Liver (tissue), 9 donors: ENCODE results near the gene ENPP1. TPM values are rescaled to one million over a fixed set of nuclear protein-coding genes. Genes with fewer than 3 reads are reported as not detected.

Source experiments
- DNase-seq: peaks from one replicate; pipeline ENCODE4 v3.0.0-alpha.2; 2017; ENCODE audit warnings: low spot score
- H3K27ac ChIP-seq, 2 donors: one replicate each; pipeline ENCODE4 v1.7.0; 2013; ENCODE audit warnings: inconsistent platforms in 2 of 2, low read length in 2 of 2, control low read depth in 1 of 2, low read depth in 1 of 2, mild to moderate bottlenecking in 1 of 2
- H3K27me3 ChIP-seq, 4 donors: one replicate each; pipeline versions ENCODE4 v1.6.1 to v1.7.0; 2013; ENCODE audit warnings: low read length in 3 of 4, inconsistent platforms in 1 of 4, mild to moderate bottlenecking in 1 of 4, moderate library complexity in 1 of 4; ENCODE audit not compliant: control insufficient read depth in 4 of 4, insufficient read depth in 4 of 4
- H3K36me3 ChIP-seq, 4 donors: one replicate each; pipeline versions ENCODE4 v1.6.1 to v1.7.0; 2013; ENCODE audit warnings: low read length in 3 of 4, mild to moderate bottlenecking in 3 of 4, low read depth in 1 of 4, moderate library complexity in 1 of 4; ENCODE audit not compliant: control insufficient read depth in 4 of 4, insufficient read depth in 3 of 4
- H3K4me1 ChIP-seq, 4 donors: one replicate each; pipeline versions ENCODE4 v1.6.1 to v1.7.0; 2013; ENCODE audit warnings: low read length in 3 of 4, mild to moderate bottlenecking in 3 of 4, moderate library complexity in 1 of 4; ENCODE audit not compliant: control insufficient read depth in 4 of 4, insufficient read depth in 4 of 4
- H3K4me3 ChIP-seq, 3 donors: one replicate each; pipeline versions ENCODE4 v1.6.1 to v1.7.0; 2013; ENCODE audit warnings: low read length in 3 of 3, control low read depth in 1 of 3, low read depth in 1 of 3, mild to moderate bottlenecking in 1 of 3
- H3K9ac ChIP-seq, 2 donors: one replicate each; pipeline ENCODE4 v1.7.0; 2013; ENCODE audit warnings: low read length in 2 of 2, mild to moderate bottlenecking in 2 of 2, moderate library complexity in 2 of 2, control low read depth in 1 of 2, low read depth in 1 of 2
- H3K9me3 ChIP-seq, 4 donors: one replicate each; pipeline versions ENCODE4 v1.6.1 to v1.7.0; 2013; ENCODE audit warnings: low read length in 3 of 4; ENCODE audit not compliant: control insufficient read depth in 4 of 4
- ATF3 ChIP-seq: IDR thresholded peaks from 2 replicates; pipeline ENCODE4 v1.6.1; 2016; ENCODE audit warnings: antibody characterized with exemption
- CTCF ChIP-seq: fragments of 150-350 bp; IDR thresholded peaks from 2 replicates; pipeline ENCODE4 v1.5.1; 2017; ENCODE audit warnings: improper control_type of control experiment, low read depth, low read length; ENCODE audit not compliant: missing input control
- EGR1 ChIP-seq, 2 donors: IDR thresholded peaks; 2 replicates each; pipeline ENCODE4 v1.6.1; 2016 to 2018; ENCODE audit warnings: antibody characterized with exemption in 2 of 2, low read depth in 2 of 2
- FOXA1 ChIP-seq: IDR thresholded peaks from 2 replicates; pipeline ENCODE4 v1.6.1; 2016; ENCODE audit warnings: antibody characterized with exemption
- FOXA2 ChIP-seq: IDR thresholded peaks from 2 replicates; pipeline ENCODE4 v1.6.1; 2016; ENCODE audit warnings: antibody characterized with exemption
- GABPA ChIP-seq, 2 donors: IDR thresholded peaks in 1 of 2; conservative IDR thresholded peaks in 1 of 2; 2 replicates each; pipeline ENCODE4 v1.6.1; 2016; ENCODE audit warnings: antibody characterized with exemption in 2 of 2, mild to moderate bottlenecking in 1 of 2, moderate library complexity in 1 of 2
- HNF4A ChIP-seq, 2 donors: conservative IDR thresholded peaks; 2 replicates each; pipeline ENCODE4 v1.6.1; 2016; ENCODE audit warnings: antibody characterized with exemption in 2 of 2, mild to moderate bottlenecking in 2 of 2
- HNF4G ChIP-seq: IDR thresholded peaks from 2 replicates; pipeline ENCODE4 v1.6.1; 2016; ENCODE audit warnings: antibody characterized with exemption
- MAX ChIP-seq: IDR thresholded peaks from 2 replicates; pipeline ENCODE4 v1.6.1; 2016; ENCODE audit warnings: antibody characterized with exemption
- RAD21 ChIP-seq, 2 donors: IDR thresholded peaks; 2 replicates each; pipeline ENCODE4 v1.6.1; 2016; ENCODE audit warnings: antibody characterized with exemption in 2 of 2, mild to moderate bottlenecking in 2 of 2
- REST ChIP-seq: IDR thresholded peaks from 2 replicates; pipeline ENCODE4 v1.6.1; 2016; ENCODE audit warnings: antibody characterized with exemption, mild to moderate bottlenecking
- SP1 ChIP-seq: IDR thresholded peaks from 2 replicates; pipeline ENCODE4 v1.6.1; 2018; ENCODE audit warnings: antibody characterized with exemption, mild to moderate bottlenecking
- TAF1 ChIP-seq: conservative IDR thresholded peaks from 2 replicates; pipeline ENCODE4 v1.6.1; 2016; ENCODE audit warnings: antibody characterized with exemption, mild to moderate bottlenecking
- YY1 ChIP-seq: IDR thresholded peaks from 2 replicates; pipeline ENCODE4 v1.6.1; 2016; ENCODE audit warnings: antibody characterized with exemption, mild to moderate bottlenecking
- ZBTB33 ChIP-seq: IDR thresholded peaks from 2 replicates; pipeline ENCODE4 v1.6.1; 2016; ENCODE audit warnings: antibody characterized with exemption
- WGBS: extraction: QIAGEN DNeasy Blood & Tissue Kit; methylation state at CpG from one replicate; pipeline ENCODE4 v1.1.7; 2013; 5-methylcytosine and 5-hydroxymethylcytosine counted together
- polyA plus RNA-seq, 2 donors: library from polyadenylated mRNA; stranded (reverse) in 1 of 2; unstranded in 1 of 2; fragments of 200-250 nt in 1 of 2; fragments of >200 nt in 1 of 2; fragmentation: Nextera tagmentation in 1 of 2; extraction: Ambion mirVana in 1 of 2; gene quantifications; one replicate each; pipeline versions ENCODE4 v1.2.1 to v1.2.3, GENCODE V29; 2013 to 2015
- total RNA-seq, 2 donors: library from RNA; depleted of rRNA; stranded (reverse); fragments of >200 nt; gene quantifications; one replicate each; pipeline ENCODE4 v1.2.3, GENCODE V29; 2014
- donor health status: healthy.
- donor health status: healthy.
- donor health status: healthy.
- donor health status: healthy.
- donor health status: healthy.

ENPP1 gene
- total and polyA plus RNA-seq, 4 donors = 9.5 to 53.1 (median 31.1) TPM

GRCh38 chr6:131761060-131761761, 46.6 kb upstream of the ENPP1 start:
- 81% methylated on average over 6 of the region's 6 CpGs for WGBS
- Histone ChIP-seq H3K4me3 (no peak overlapping the region), H3K9me3 (no peaks in the 10 kb centered on the region), H3K4me1 (peaks cover 0 to 3% (median under 1%) of the 10 kb centered on the region in 4 donors), H3K27ac (no peak overlapping the region), H3K27me3 (no peaks in the 10 kb centered on the region), H3K36me3 (no peaks in the 10 kb centered on the region), H3K9ac (no peak overlapping the region)
- DNase-seq = no peak
- TF ChIP-seq EGR1 (IDR thresholded peaks at IDR 0.05; ENCODE audit: low read depth in 2 of 2) (no peak), CTCF (no peak), TAF1 (no peak), MAX (no peak), HNF4G (no peak), FOXA1 (no peak), YY1 (no peak), ATF3 (no peak), REST (no peak)

GRCh38 chr6:131761762-131762067, 46.1 kb upstream of the ENPP1 start:
- Histone ChIP-seq H3K36me3 (no peaks in the 10 kb centered on the region), H3K9me3 (no peaks in the 10 kb centered on the region), H3K27ac (no peak overlapping the region), H3K27me3 (no peaks in the 10 kb centered on the region), H3K9ac (no peak overlapping the region), H3K4me1 (peaks cover 0 to 5% (median 2%) of the 10 kb centered on the region in 4 donors), H3K4me3 (no peak overlapping the region)
- no peak for TF ChIP-seq HNF4G
- TF ChIP-seq CTCF = no peak
- no peak for TF ChIP-seq YY1
- TF ChIP-seq TAF1 = no peak
- no peak for TF ChIP-seq SP1
- no peak for TF ChIP-seq REST
- TF ChIP-seq FOXA2 = no peak
- no peak for TF ChIP-seq HNF4A (conservative IDR thresholded peaks at IDR 0.05)
- no peak for TF ChIP-seq ZBTB33
- TF ChIP-seq RAD21 (IDR thresholded peaks at IDR 0.05) = no peak
- TF ChIP-seq GABPA (IDR thresholded peaks at IDR 0.05 in 1 of 2, conservative IDR thresholded peaks at IDR 0.05 in 1 of 2) = no peak
- no peak for TF ChIP-seq FOXA1
- no peak for DNase-seq
- WGBS = 83% methylated on average over 1 of the region's 1 CpG
